Endometrial microvascular endothelial cells (primary cell): ENCODE results near the gene ROR1. TPM values are rescaled to one million over a fixed set of nuclear protein-coding genes. Genes with fewer than 3 reads are reported as not detected.

Experiments
- in situ Hi-C: cut with HindIII; loops from 2 replicates; pipeline ENCODE4 v1.10.0; 2017; ENCODE audit warnings: low sequenced_read_pairs, low pct_unique_long_range_greater_than_20kb; ENCODE audit errors: inconsistent ontology term
- total RNA-seq: library from RNA; depleted of rRNA; stranded (reverse); fragments of >200 nt; gene quantifications from one replicate; pipeline ENCODE4 v1.2.3, GENCODE V29; 2015; ENCODE audit errors: inconsistent ontology term

Gene ROR1
- total RNA-seq, 1 donor from 2014 or later: 3.1 TPM

- in situ Hi-C loops: no loop called here
Measured at GRCh38 chr1:64006276-64007051, 232.6 kb downstream of the ROR1 start.

- in situ Hi-C loops: no loop called here
Measured at GRCh38 chr1:64010316-64010715, 236.5 kb downstream of the ROR1 start.

- in situ Hi-C loops: no loop called here
Measured at GRCh38 chr1:64013395-64013794, 239.6 kb downstream of the ROR1 start.

- in situ Hi-C loops: no loop called here
Measured at GRCh38 chr1:64019818-64020217, 246.0 kb downstream of the ROR1 start.

- in situ Hi-C loops: no loop called here
Measured at GRCh38 chr1:64021066-64021465, 247.2 kb downstream of the ROR1 start.

GRCh38 chr1:64025051-64025450, 251.2 kb downstream of the ROR1 start:
- in situ Hi-C loops: no loop called here

- in situ Hi-C loops: no loop called here
Measured at GRCh38 chr1:64029037-64029436, 255.2 kb downstream of the ROR1 start.

- in situ Hi-C loops: no loop called here
Measured at GRCh38 chr1:64030411-64030810, 256.6 kb downstream of the ROR1 start.

- in situ Hi-C loops: no loop called here
Measured at GRCh38 chr1:64031236-64031635, 257.4 kb downstream of the ROR1 start.

GRCh38 chr1:64033667-64034220, 259.9 kb downstream of the ROR1 start:
- in situ Hi-C loops: no loop called here

- in situ Hi-C loops: no loop called here
Measured at GRCh38 chr1:64036549-64036948, 262.7 kb downstream of the ROR1 start.

GRCh38 chr1:64038119-64038518, 264.3 kb downstream of the ROR1 start:
- in situ Hi-C loops: no loop called here

GRCh38 chr1:64038965-64039364, 265.1 kb downstream of the ROR1 start:
- in situ Hi-C loops: no loop called here

- in situ Hi-C loops: no loop called here
Measured at GRCh38 chr1:64039390-64039926, 265.6 kb downstream of the ROR1 start.

GRCh38 chr1:64041371-64042131, 267.7 kb downstream of the ROR1 start:
- in situ Hi-C loops: no loop called here

- in situ Hi-C loops: no loop called here
Measured at GRCh38 chr1:64042331-64043100, 268.7 kb downstream of the ROR1 start.

- in situ Hi-C loops: no loop called here
Measured at GRCh38 chr1:64043288-64043687, 269.5 kb downstream of the ROR1 start.

GRCh38 chr1:64043976-64044375, 270.2 kb downstream of the ROR1 start:
- in situ Hi-C loops: no loop called here

- in situ Hi-C loops: no loop called here
Measured at GRCh38 chr1:64046243-64046642, 272.4 kb downstream of the ROR1 start.
